Measurements from ENCODE around the gene ADH1A.

Gene ADH1A

DNA sequence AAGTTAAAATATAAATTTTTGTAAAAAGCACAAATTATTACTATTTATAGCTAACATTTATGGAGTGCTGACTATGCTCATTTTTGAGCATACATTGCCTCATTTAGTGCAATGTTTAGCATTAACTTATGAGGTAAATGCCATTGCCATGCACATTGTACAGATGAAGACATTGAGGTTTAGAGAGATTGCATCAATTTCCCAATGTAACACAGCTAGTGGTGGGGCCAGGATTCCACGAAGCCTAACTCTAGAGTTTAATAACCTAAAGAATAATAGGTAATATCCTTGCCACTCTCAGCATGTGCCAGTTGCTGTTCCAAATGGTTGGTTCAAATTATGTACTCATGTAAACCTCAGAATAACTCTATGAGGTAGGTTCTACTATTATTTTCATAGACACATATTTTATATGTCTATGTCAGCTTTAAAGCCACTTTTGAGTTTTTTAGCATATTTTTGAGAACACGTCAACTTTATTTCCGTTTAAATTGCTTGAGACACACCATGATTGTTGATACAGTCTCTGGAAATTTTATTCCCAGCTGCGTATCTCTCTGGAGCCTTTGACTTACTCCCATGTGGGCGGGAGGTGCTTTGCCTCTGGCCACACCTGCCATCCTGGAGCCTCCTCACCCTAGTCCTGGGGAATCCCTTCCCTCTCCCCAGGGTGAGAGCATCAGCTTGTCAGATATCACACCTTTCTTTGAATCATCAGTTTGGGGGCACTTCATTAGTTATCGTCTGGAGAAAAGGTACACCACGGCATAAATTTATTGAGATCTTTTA, 10.8 kb upstream of the ADH1A start:
- no peaks in the 10 kb centered on the region for H3K79me2 ChIP-seq (ENCODE audit: control insufficient read depth, insufficient read depth, low read length, poor library complexity)
- H3K9me3 ChIP-seq (ENCODE audit: insufficient read depth, low read depth, low read length): no peaks in the 10 kb centered on the region
- H2BK12ac ChIP-seq (ENCODE audit: low read length): no peak overlapping the region
- no peak overlapping the region for H3K4me3 ChIP-seq (ENCODE audit: low read depth, low read length)
- H3K23ac ChIP-seq (ENCODE audit: low read length): no peak overlapping the region
- DNase-seq: peak in 1 of 2 donors; percentile 9
- no CpG with 5 or more reads among the region's 7 CpGs for WGBS (ENCODE audit: extremely low coverage, insufficient coverage, insufficient read length)
- no peaks in the 10 kb centered on the region for H3K27me3 ChIP-seq (ENCODE audit: insufficient read depth, low read length)
- H3K79me1 ChIP-seq (ENCODE audit: low read length): no peaks in the 10 kb centered on the region
- no peak overlapping the region for H3K18ac ChIP-seq (ENCODE audit: low read length)
- H2BK120ac ChIP-seq (ENCODE audit: insufficient read depth, low read length, poor library complexity): no peak overlapping the region
- no peak overlapping the region for H2AFZ ChIP-seq (ENCODE audit: insufficient read depth, low read length, poor library complexity)
- no peak overlapping the region for H3K14ac ChIP-seq (ENCODE audit: low read length)
- H3K9ac ChIP-seq (ENCODE audit: low read length): no peak overlapping the region
- H4K8ac ChIP-seq (ENCODE audit: low read depth, low read length): no peak overlapping the region
- no peak overlapping the region for H4K12ac ChIP-seq (ENCODE audit: low read depth, low read length)
- H3K27ac ChIP-seq (ENCODE audit: low read depth, low read length): no peak overlapping the region
- no peak overlapping the region for H3K4ac ChIP-seq (ENCODE audit: low read depth, low read length)
- H3K4me2 ChIP-seq (ENCODE audit: low read length): no peak overlapping the region
- H3K36me3 ChIP-seq (ENCODE audit: control insufficient read depth in 1 of 2, insufficient read depth in 2 of 2, low read length in 2 of 2): no peaks in the 10 kb centered on the region
- no peaks in the 10 kb centered on the region for H3K4me1 ChIP-seq (ENCODE audit: control insufficient read depth in 1 of 2, insufficient read depth in 2 of 2, low read length in 2 of 2)
- no peak overlapping the region for H4K91ac ChIP-seq (ENCODE audit: low read depth, low read length)
- no peak overlapping the region for H2AK5ac ChIP-seq (ENCODE audit: low read length)
- no peak overlapping the region for H2BK5ac ChIP-seq (ENCODE audit: low read depth, low read length, poor library complexity)

DNA sequence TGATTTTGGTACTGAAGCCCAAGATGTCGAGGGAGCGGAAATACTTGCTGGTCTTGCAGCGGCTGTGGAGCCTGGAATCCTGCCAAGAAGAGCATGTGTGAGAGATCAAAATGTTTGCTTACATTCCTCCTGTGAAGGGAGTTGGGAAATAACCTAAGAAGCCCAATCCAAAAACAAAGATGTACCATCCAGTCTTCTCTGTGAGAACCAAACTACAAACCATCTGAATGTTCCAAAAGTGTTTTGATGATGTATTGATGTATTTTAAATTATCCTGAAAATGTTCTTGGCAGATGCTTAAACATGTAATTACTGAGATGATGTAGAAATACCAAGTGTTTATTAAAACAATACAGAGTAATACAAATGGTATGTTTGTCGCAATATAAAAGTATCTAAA, 10.1 kb upstream of the ADH1A start:
- Histone ChIP-seq H4K12ac (ENCODE audit: low read depth, low read length) (no peak overlapping the region), H2AFZ (ENCODE audit: insufficient read depth, low read length, poor library complexity) (no peak overlapping the region), H3K4ac (ENCODE audit: low read depth, low read length) (no peak overlapping the region), H2BK5ac (ENCODE audit: low read depth, low read length, poor library complexity) (no peak overlapping the region), H4K91ac (ENCODE audit: low read depth, low read length) (no peak overlapping the region), H2AK5ac (ENCODE audit: low read length) (no peak overlapping the region), H3K4me3 (ENCODE audit: low read depth, low read length) (no peak overlapping the region), H3K36me3 (ENCODE audit: control insufficient read depth in 1 of 2, insufficient read depth in 2 of 2, low read length in 2 of 2) (no peaks in the 10 kb centered on the region), H3K4me2 (ENCODE audit: low read length) (no peak overlapping the region), H3K79me1 (ENCODE audit: low read length) (no peaks in the 10 kb centered on the region), H3K27ac (ENCODE audit: low read depth, low read length) (no peak overlapping the region), H3K14ac (ENCODE audit: low read length) (no peak overlapping the region), H3K9ac (ENCODE audit: low read length) (no peak overlapping the region), H3K23ac (ENCODE audit: low read length) (no peak overlapping the region), H3K18ac (ENCODE audit: low read length) (no peak overlapping the region), H3K27me3 (ENCODE audit: insufficient read depth, low read length) (no peaks in the 10 kb centered on the region), H3K79me2 (ENCODE audit: control insufficient read depth, insufficient read depth, low read length, poor library complexity) (no peaks in the 10 kb centered on the region), H2BK12ac (ENCODE audit: low read length) (no peak overlapping the region), H4K8ac (ENCODE audit: low read depth, low read length) (no peak overlapping the region), H3K9me3 (ENCODE audit: insufficient read depth, low read depth, low read length) (no peaks in the 10 kb centered on the region), H3K4me1 (ENCODE audit: control insufficient read depth in 1 of 2, insufficient read depth in 2 of 2, low read length in 2 of 2) (no peaks in the 10 kb centered on the region), H2BK120ac (ENCODE audit: insufficient read depth, low read length, poor library complexity) (no peak overlapping the region)
- no CpG with 5 or more reads among the region's 4 CpGs for WGBS (ENCODE audit: extremely low coverage, insufficient coverage, insufficient read length)
- DNase-seq: peak; percentile 10 to 51

DNA sequence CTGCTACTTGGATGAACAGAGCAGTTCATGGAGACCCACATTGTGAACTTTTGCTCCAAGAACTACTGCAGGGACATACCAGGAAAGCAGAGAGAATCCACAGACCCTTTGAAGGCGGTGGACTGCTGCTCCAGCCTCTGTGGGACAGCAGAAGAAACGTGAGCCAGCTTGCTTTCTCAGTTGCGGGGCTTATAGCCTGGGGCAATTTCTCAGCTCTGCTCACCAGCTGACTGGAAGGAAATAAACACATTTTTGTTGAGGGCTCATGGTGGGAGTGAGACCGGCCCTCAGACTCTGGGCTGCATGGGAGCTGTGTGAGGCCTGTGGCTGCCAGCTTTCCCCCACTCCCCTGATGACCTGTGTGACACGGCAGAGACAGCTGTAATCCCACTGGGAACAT, 2.6 kb upstream of the ADH1A start:
- Histone ChIP-seq H3K23ac (ENCODE audit: low read length) (no peak overlapping the region), H4K8ac (ENCODE audit: low read depth, low read length) (no peak overlapping the region), H3K27me3 (ENCODE audit: insufficient read depth, low read length) (no peaks in the 10 kb centered on the region), H3K4me3 (ENCODE audit: low read depth, low read length) (no peak overlapping the region), H2AK5ac (ENCODE audit: low read length) (no peak overlapping the region), H3K18ac (ENCODE audit: low read length) (no peak overlapping the region), H3K27ac (ENCODE audit: low read depth, low read length) (no peak overlapping the region), H3K4ac (ENCODE audit: low read depth, low read length) (no peak overlapping the region), H4K91ac (ENCODE audit: low read depth, low read length) (no peak overlapping the region), H3K9me3 (ENCODE audit: insufficient read depth, low read depth, low read length) (no peaks in the 10 kb centered on the region), H3K14ac (ENCODE audit: low read length) (no peak overlapping the region), H2BK12ac (ENCODE audit: low read length) (no peak overlapping the region), H4K12ac (ENCODE audit: low read depth, low read length) (no peak overlapping the region), H3K4me2 (ENCODE audit: low read length) (no peak overlapping the region), H3K9ac (ENCODE audit: low read length) (no peak overlapping the region), H3K79me2 (ENCODE audit: control insufficient read depth, insufficient read depth, low read length, poor library complexity) (no peaks in the 10 kb centered on the region), H3K4me1 (ENCODE audit: control insufficient read depth in 1 of 2, insufficient read depth in 2 of 2, low read length in 2 of 2) (no peaks in the 10 kb centered on the region), H3K79me1 (ENCODE audit: low read length) (no peaks in the 10 kb centered on the region), H3K36me3 (ENCODE audit: control insufficient read depth in 1 of 2, insufficient read depth in 2 of 2, low read length in 2 of 2) (no peaks in the 10 kb centered on the region), H2BK5ac (ENCODE audit: low read depth, low read length, poor library complexity) (no peak overlapping the region), H2AFZ (ENCODE audit: insufficient read depth, low read length, poor library complexity) (no peak overlapping the region), H2BK120ac (ENCODE audit: insufficient read depth, low read length, poor library complexity) (no peak overlapping the region)
- no CpG with 5 or more reads among the region's 5 CpGs for WGBS (ENCODE audit: extremely low coverage, insufficient coverage, insufficient read length)
- DNase-seq: no peak

DNA sequence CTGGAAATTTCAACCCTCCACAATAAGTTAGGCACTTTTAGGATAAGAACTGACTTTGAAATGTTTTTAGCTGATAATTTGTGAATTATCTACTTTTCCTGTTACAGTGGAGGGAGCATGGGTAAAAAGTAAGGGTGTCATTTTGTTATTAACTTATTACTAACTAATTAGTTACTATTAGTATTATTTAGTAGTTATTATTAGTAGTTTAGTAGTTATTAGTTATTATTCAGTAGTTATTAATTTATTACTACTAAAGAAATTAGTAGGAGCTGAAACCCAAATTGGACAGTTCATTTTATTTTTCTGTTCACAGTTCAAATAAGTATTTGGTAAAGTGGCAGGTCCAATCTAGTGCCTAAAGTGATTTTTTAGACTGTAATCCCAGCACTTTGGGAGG, 5.4 kb downstream of the ADH1A start:
- Histone ChIP-seq H3K14ac (ENCODE audit: low read length) (no peak overlapping the region), H3K27me3 (ENCODE audit: insufficient read depth, low read length) (no peaks in the 10 kb centered on the region), H3K4ac (ENCODE audit: low read depth, low read length) (no peak overlapping the region), H3K79me1 (ENCODE audit: low read length) (no peaks in the 10 kb centered on the region), H3K79me2 (ENCODE audit: control insufficient read depth, insufficient read depth, low read length, poor library complexity) (no peaks in the 10 kb centered on the region), H2AK5ac (ENCODE audit: low read length) (no peak overlapping the region), H3K9me3 (ENCODE audit: insufficient read depth, low read depth, low read length) (no peaks in the 10 kb centered on the region), H4K12ac (ENCODE audit: low read depth, low read length) (no peak overlapping the region), H4K8ac (ENCODE audit: low read depth, low read length) (no peak overlapping the region), H3K18ac (ENCODE audit: low read length) (no peak overlapping the region), H3K4me2 (ENCODE audit: low read length) (no peak overlapping the region), H3K9ac (ENCODE audit: low read length) (no peak overlapping the region), H2BK120ac (ENCODE audit: insufficient read depth, low read length, poor library complexity) (no peak overlapping the region), H2AFZ (ENCODE audit: insufficient read depth, low read length, poor library complexity) (no peak overlapping the region), H2BK12ac (ENCODE audit: low read length) (no peak overlapping the region), H2BK5ac (ENCODE audit: low read depth, low read length, poor library complexity) (no peak overlapping the region), H3K36me3 (ENCODE audit: control insufficient read depth in 1 of 2, insufficient read depth in 2 of 2, low read length in 2 of 2) (no peaks in the 10 kb centered on the region), H3K23ac (ENCODE audit: low read length) (no peak overlapping the region), H3K4me1 (ENCODE audit: control insufficient read depth in 1 of 2, insufficient read depth in 2 of 2, low read length in 2 of 2) (no peaks in the 10 kb centered on the region), H4K91ac (ENCODE audit: low read depth, low read length) (no peak overlapping the region), H3K27ac (ENCODE audit: low read depth, low read length) (no peak overlapping the region), H3K4me3 (ENCODE audit: low read depth, low read length) (no peak overlapping the region)
- DNase-seq: no peak

All from trophoblast cell (in vitro differentiated cells and primary cell).